Progenitor cell of endocrine pancreas (in vitro differentiated cells): ENCODE measurements around the gene DLK1. TPM values are rescaled to one million over a fixed set of nuclear protein-coding genes. Genes with fewer than 3 reads are reported as not detected.

Experiments
- DNase-seq: peaks from one replicate; pipeline ENCODE4 v3.0.0; 2021; ENCODE audit warnings: low spot score; ENCODE audit not compliant: unreplicated experiment
- H3K27ac Mint-ChIP-seq: 2 replicates; pipeline ENCODE4 v1.8.0; 2021; ENCODE audit warnings: mild to moderate bottlenecking, moderate library complexity, mixed read lengths
- H3K27me3 Mint-ChIP-seq: 2 replicates; pipeline ENCODE4 v1.8.0; 2021; ENCODE audit warnings: mixed read lengths
- H3K36me3 Mint-ChIP-seq: 2 replicates; pipeline ENCODE4 v1.8.0; 2022; ENCODE audit warnings: mixed read lengths; ENCODE audit not compliant: insufficient read depth
- H3K4me1 Mint-ChIP-seq: 2 replicates; pipeline ENCODE4 v1.8.0; 2021; ENCODE audit warnings: low read depth, mixed read lengths
- H3K4me3 Mint-ChIP-seq: 2 replicates; pipeline ENCODE4 v1.8.0; 2021; ENCODE audit warnings: low read depth, mild to moderate bottlenecking, moderate library complexity, mixed read lengths
- H3K9me3 Mint-ChIP-seq: 2 replicates; pipeline ENCODE4 v1.8.0; 2021; ENCODE audit warnings: low read depth, mixed read lengths
- CTCF ChIP-seq: fragments of 200-600 bp; sonication (generic); IDR thresholded peaks from one replicate; pipeline ENCODE4 v1.5.0; 2021; ENCODE audit warnings: antibody characterized with exemption, mild to moderate bottlenecking; ENCODE audit not compliant: unreplicated experiment
- total RNA-seq: library from RNA; stranded (reverse); gene quantifications from 2 replicates; pipeline ENCODE4 v1.2.1, GENCODE V29; 2021

The DLK1 gene
- total RNA-seq, 1 donor from 2014 or later, result 5,856 TPM

- H3K9me3 Mint-ChIP-seq, result peaks cover 9% of the 10 kb centered on the region
- peak overlapping the region; percentile 87 for H3K27ac Mint-ChIP-seq
- H3K4me1 Mint-ChIP-seq, result peaks cover 30% of the 10 kb centered on the region
- no peak for DNase-seq
- no peak for TF ChIP-seq CTCF
- peak overlapping the region; percentile 78 for H3K4me3 Mint-ChIP-seq
- H3K36me3 Mint-ChIP-seq, result peaks cover 31% of the 10 kb centered on the region
- peaks cover 33% of the 10 kb centered on the region for H3K27me3 Mint-ChIP-seq
Measured at GRCh38 chr14:100725587-100726387, 905 bp upstream of the DLK1 start.

GRCh38 chr14:100727086-100727872, 587 bp downstream of the DLK1 start:
- Mint-ChIP-seq H3K27ac (peak overlapping the region; percentile 94), H3K9me3 (peaks cover 9% of the 10 kb centered on the region), H3K4me3 (peak overlapping the region; percentile 93), H3K36me3 (peaks cover 39% of the 10 kb centered on the region), H3K4me1 (peaks cover 32% of the 10 kb centered on the region), H3K27me3 (peaks cover 28% of the 10 kb centered on the region)
- no peak for TF ChIP-seq CTCF
- DNase-seq, result no peak

- Mint-ChIP-seq H3K4me3 (peak overlapping the region; percentile 93), H3K27ac (peak overlapping the region; percentile 94), H3K9me3 (peaks cover 9% of the 10 kb centered on the region), H3K27me3 (peaks cover 28% of the 10 kb centered on the region), H3K36me3 (peaks cover 42% of the 10 kb centered on the region), H3K4me1 (peaks cover 38% of the 10 kb centered on the region)
- DNase-seq, result no peak
- TF ChIP-seq CTCF, result no peak
Measured at GRCh38 chr14:100727873-100728240, 1.2 kb downstream of the DLK1 start.

- Mint-ChIP-seq H3K36me3 (peaks cover 44% of the 10 kb centered on the region), H3K4me1 (peaks cover 36% of the 10 kb centered on the region)
Measured at GRCh38 chr14:100728962-100729361, 2.3 kb downstream of the DLK1 start.

More at GRCh38 chr14:100728962-100729361, 2.3 kb downstream of the DLK1 start:
- Mint-ChIP-seq H3K4me3 (peak overlapping the region; percentile 93), H3K9me3 (peaks cover 9% of the 10 kb centered on the region), H3K27ac (peak overlapping the region; percentile 90), H3K27me3 (peaks cover 26% of the 10 kb centered on the region)
- TF ChIP-seq CTCF, result no peak
- DNase-seq, result no peak
